Measurements from ENCODE around the gene CTNND2.

The CTNND2 gene

DNA sequence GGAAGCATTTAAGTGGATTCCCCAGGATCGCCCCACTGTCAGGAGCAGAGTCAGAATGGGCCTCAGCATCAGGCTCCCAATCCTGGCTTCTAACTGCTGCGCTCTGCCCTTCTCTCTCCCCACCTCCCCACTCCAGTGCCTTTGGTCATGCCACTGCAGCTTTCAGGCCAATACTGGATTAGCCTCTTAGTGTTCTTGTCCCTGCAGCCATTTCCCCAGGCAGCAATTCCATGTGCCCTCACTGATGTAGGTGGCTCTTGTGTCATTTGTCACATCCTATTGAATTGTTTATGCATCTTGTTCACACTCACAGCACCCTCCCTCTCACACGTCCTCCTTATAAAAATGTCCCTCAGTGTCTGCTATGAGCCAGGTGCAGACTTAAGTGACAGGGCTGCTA lies 599.0 kb downstream of the CTNND2 start:
- Histone ChIP-seq H3K27me3 (ENCODE audit: control insufficient read depth in 1 of 2, insufficient read depth in 1 of 2, low read length in 2 of 2) (no peaks in the 10 kb centered on the region), H3K79me1 (replicated peaks; ENCODE audit: low read length, poor library complexity, severe bottlenecking) (no peaks in the 10 kb centered on the region), H3K9ac (ENCODE audit: low read length) (no peak overlapping the region), H3K4ac (ENCODE audit: low read depth in 1 of 2, low read length in 2 of 2) (no peak overlapping the region), H3K4me1 (ENCODE audit: control insufficient read depth, insufficient read depth, low read depth, low read length) (no peaks in the 10 kb centered on the region), H3K23ac (ENCODE audit: low read length in 2 of 2) (no peak overlapping the region), H4K91ac (ENCODE audit: low read length) (no peak overlapping the region), H3K14ac (ENCODE audit: low read length in 2 of 2) (no peak overlapping the region), H4K8ac (ENCODE audit: low read length) (no peak overlapping the region), H3K4me2 (ENCODE audit: low read length, poor library complexity, severe bottlenecking) (no peak overlapping the region), H2BK12ac (ENCODE audit: low read length in 2 of 2) (no peak overlapping the region), H2BK120ac (ENCODE audit: low read depth, low read length) (no peak overlapping the region), H3K36me3 (ENCODE audit: control insufficient read depth in 1 of 2, insufficient read depth in 2 of 2, low read depth in 1 of 2, low read length in 2 of 2) (no peaks in the 10 kb centered on the region), H2AFZ (ENCODE audit: low read depth, low read length) (no peak overlapping the region), H2BK5ac (ENCODE audit: low read depth, low read length, poor library complexity, severe bottlenecking) (no peak overlapping the region), H3K18ac (ENCODE audit: low read depth in 1 of 2, low read length in 2 of 2) (no peak overlapping the region), H3K9me3 (ENCODE audit: control insufficient read depth, low read length) (no peaks in the 10 kb centered on the region), H3K27ac (ENCODE audit: low read length, poor library complexity, severe bottlenecking) (no peak overlapping the region), H3K4me3 (ENCODE audit: insufficient read depth in 1 of 2, low read depth in 1 of 2, low read length in 2 of 2) (no peak overlapping the region), H2AK5ac (ENCODE audit: low read length, severe bottlenecking) (no peak overlapping the region), H2BK15ac (ENCODE audit: low read depth, poor library complexity, severe bottlenecking) (no peak overlapping the region)
- 77% methylated on average over 3 of the region's 3 CpGs for WGBS
- DNase-seq = no peak

DNA sequence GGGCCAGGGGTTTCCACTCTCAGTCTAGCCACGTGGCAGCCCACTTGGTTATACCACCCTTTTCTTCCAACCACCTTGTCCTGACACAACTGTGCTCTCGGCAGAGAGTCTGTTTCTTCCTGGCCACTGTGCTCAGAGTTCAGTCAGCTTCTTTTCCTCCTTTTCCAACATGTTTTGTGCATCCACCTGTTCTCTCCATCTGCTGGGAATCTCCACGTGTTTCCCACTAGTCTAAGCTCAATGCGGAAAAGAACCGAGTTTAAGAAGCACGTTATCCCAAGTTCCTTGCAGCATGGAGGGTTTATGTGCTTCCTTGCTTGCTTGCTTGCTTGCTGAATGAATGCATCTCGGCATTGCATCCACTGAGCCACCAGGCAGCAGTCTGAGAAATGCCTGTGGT lies 599.6 kb downstream of the CTNND2 start:
- WGBS = 69% methylated on average over 7 of the region's 7 CpGs
- no peak overlapping the region for H3K9ac ChIP-seq (ENCODE audit: low read length)

GRCh38 chr5:11302663-11303062 lies 601.6 kb downstream of the CTNND2 start:
- Histone ChIP-seq H3K27me3 (ENCODE audit: control insufficient read depth in 1 of 2, insufficient read depth in 1 of 2, low read length in 2 of 2) (no peaks in the 10 kb centered on the region), H3K4me2 (ENCODE audit: low read length, poor library complexity, severe bottlenecking) (no peak overlapping the region), H3K23ac (ENCODE audit: low read length in 2 of 2) (no peak overlapping the region), H3K27ac (ENCODE audit: low read length, poor library complexity, severe bottlenecking) (no peak overlapping the region), H3K18ac (ENCODE audit: low read depth in 1 of 2, low read length in 2 of 2) (no peak overlapping the region), H2BK120ac (ENCODE audit: low read depth, low read length) (no peak overlapping the region), H3K9me3 (ENCODE audit: control insufficient read depth, low read length) (no peaks in the 10 kb centered on the region), H2AFZ (ENCODE audit: low read depth, low read length) (no peak overlapping the region), H4K91ac (ENCODE audit: low read length) (peak overlapping the region; percentile 10), H4K8ac (ENCODE audit: low read length) (no peak overlapping the region), H3K4me3 (ENCODE audit: insufficient read depth in 1 of 2, low read depth in 1 of 2, low read length in 2 of 2) (no peak overlapping the region), H2AK5ac (ENCODE audit: low read length, severe bottlenecking) (no peak overlapping the region), H3K4me1 (ENCODE audit: control insufficient read depth, insufficient read depth, low read depth, low read length) (no peaks in the 10 kb centered on the region), H3K36me3 (ENCODE audit: control insufficient read depth in 1 of 2, insufficient read depth in 2 of 2, low read depth in 1 of 2, low read length in 2 of 2) (no peaks in the 10 kb centered on the region), H3K4ac (ENCODE audit: low read depth in 1 of 2, low read length in 2 of 2) (no peak overlapping the region), H3K9ac (ENCODE audit: low read length) (no peak overlapping the region), H2BK12ac (ENCODE audit: low read length in 2 of 2) (no peak overlapping the region), H2BK15ac (ENCODE audit: low read depth, poor library complexity, severe bottlenecking) (no peak overlapping the region), H2BK5ac (ENCODE audit: low read depth, low read length, poor library complexity, severe bottlenecking) (no peak overlapping the region), H3K14ac (ENCODE audit: low read length in 2 of 2) (no peak overlapping the region), H3K79me1 (replicated peaks; ENCODE audit: low read length, poor library complexity, severe bottlenecking) (no peaks in the 10 kb centered on the region)
- 100% methylated on average over 2 of the region's 2 CpGs for WGBS
- DNase-seq = no peak

More for the DNA sequence above, 599.6 kb downstream of the CTNND2 start:
- Histone ChIP-seq H3K36me3 (ENCODE audit: control insufficient read depth in 1 of 2, insufficient read depth in 2 of 2, low read depth in 1 of 2, low read length in 2 of 2) (no peaks in the 10 kb centered on the region), H3K27ac (ENCODE audit: low read length, poor library complexity, severe bottlenecking) (no peak overlapping the region), H3K27me3 (ENCODE audit: control insufficient read depth in 1 of 2, insufficient read depth in 1 of 2, low read length in 2 of 2) (no peaks in the 10 kb centered on the region), H3K4me3 (ENCODE audit: insufficient read depth in 1 of 2, low read depth in 1 of 2, low read length in 2 of 2) (no peak overlapping the region), H3K14ac (ENCODE audit: low read length in 2 of 2) (no peak overlapping the region), H3K18ac (ENCODE audit: low read depth in 1 of 2, low read length in 2 of 2) (no peak overlapping the region), H3K4me1 (ENCODE audit: control insufficient read depth, insufficient read depth, low read depth, low read length) (no peaks in the 10 kb centered on the region), H4K8ac (ENCODE audit: low read length) (no peak overlapping the region), H3K23ac (ENCODE audit: low read length in 2 of 2) (no peak overlapping the region), H2AFZ (ENCODE audit: low read depth, low read length) (no peak overlapping the region), H3K4ac (ENCODE audit: low read depth in 1 of 2, low read length in 2 of 2) (no peak overlapping the region), H3K4me2 (ENCODE audit: low read length, poor library complexity, severe bottlenecking) (no peak overlapping the region), H2BK120ac (ENCODE audit: low read depth, low read length) (no peak overlapping the region), H4K91ac (ENCODE audit: low read length) (no peak overlapping the region), H3K79me1 (replicated peaks; ENCODE audit: low read length, poor library complexity, severe bottlenecking) (no peaks in the 10 kb centered on the region), H2BK15ac (ENCODE audit: low read depth, poor library complexity, severe bottlenecking) (no peak overlapping the region), H3K9me3 (ENCODE audit: control insufficient read depth, low read length) (no peaks in the 10 kb centered on the region), H2BK12ac (ENCODE audit: low read length in 2 of 2) (no peak overlapping the region), H2AK5ac (ENCODE audit: low read length, severe bottlenecking) (no peak overlapping the region), H2BK5ac (ENCODE audit: low read depth, low read length, poor library complexity, severe bottlenecking) (no peak overlapping the region)
- DNase-seq = no peak

- Histone ChIP-seq H3K4me2 (ENCODE audit: low read length, poor library complexity, severe bottlenecking) (no peak overlapping the region), H3K4me1 (ENCODE audit: control insufficient read depth, insufficient read depth, low read depth, low read length) (no peaks in the 10 kb centered on the region), H3K9ac (ENCODE audit: low read length) (no peak overlapping the region), H2BK5ac (ENCODE audit: low read depth, low read length, poor library complexity, severe bottlenecking) (no peak overlapping the region), H3K79me1 (replicated peaks; ENCODE audit: low read length, poor library complexity, severe bottlenecking) (no peaks in the 10 kb centered on the region), H4K8ac (ENCODE audit: low read length) (no peak overlapping the region), H2BK12ac (ENCODE audit: low read length in 2 of 2) (no peak overlapping the region), H3K9me3 (ENCODE audit: control insufficient read depth, low read length) (no peaks in the 10 kb centered on the region), H2AFZ (ENCODE audit: low read depth, low read length) (no peak overlapping the region), H2BK15ac (ENCODE audit: low read depth, poor library complexity, severe bottlenecking) (no peak overlapping the region), H3K18ac (ENCODE audit: low read depth in 1 of 2, low read length in 2 of 2) (no peak overlapping the region), H2BK120ac (ENCODE audit: low read depth, low read length) (no peak overlapping the region), H3K4me3 (ENCODE audit: insufficient read depth in 1 of 2, low read depth in 1 of 2, low read length in 2 of 2) (no peak overlapping the region), H3K36me3 (ENCODE audit: control insufficient read depth in 1 of 2, insufficient read depth in 2 of 2, low read depth in 1 of 2, low read length in 2 of 2) (no peaks in the 10 kb centered on the region), H3K4ac (ENCODE audit: low read depth in 1 of 2, low read length in 2 of 2) (no peak overlapping the region), H2AK5ac (ENCODE audit: low read length, severe bottlenecking) (no peak overlapping the region), H3K23ac (ENCODE audit: low read length in 2 of 2) (no peak overlapping the region), H4K91ac (ENCODE audit: low read length) (no peak overlapping the region), H3K27ac (ENCODE audit: low read length, poor library complexity, severe bottlenecking) (no peak overlapping the region), H3K14ac (ENCODE audit: low read length in 2 of 2) (no peak overlapping the region), H3K27me3 (ENCODE audit: control insufficient read depth in 1 of 2, insufficient read depth in 1 of 2, low read length in 2 of 2) (no peaks in the 10 kb centered on the region)
- WGBS = 87% methylated on average over 9 of the region's 9 CpGs
- no peak for DNase-seq
Measured at GRCh38 chr5:11301171-11301570, 603.1 kb downstream of the CTNND2 start.
